GM10248 (cell line): Measurements from ENCODE around the gene GRM4.

Experiments
- CTCF ChIA-PET: fragments of 300-600 bp; sonication (Branson Sonifier 250); formaldehyde crosslinking; extraction: SDS; loops from one replicate; lab custom pipeline; 2021; ENCODE audit warnings: antibody characterized with exemption; lab: Yijun Ruan, JAX
- POLR2A ChIA-PET: fragments of 350-650 bp; sonication (Branson Sonifier 250); formaldehyde crosslinking; extraction: SDS; loops from one replicate; lab custom pipeline; 2020; ENCODE audit warnings: antibody characterized with exemption; lab: Yijun Ruan, JAX
- DNase-seq: peaks from one replicate; pipeline ENCODE4 v3.0.0; 2012; ENCODE audit errors: extremely low spot score
- CTCF ChIP-seq: IDR thresholded peaks from 2 replicates; pipeline ENCODE4 v1.5.1; 2012; ENCODE audit warnings: mild to moderate bottlenecking, low read depth; ENCODE audit errors: extremely low read depth, missing control alignments, control extremely low read depth

Gene GRM4

GRCh38 chr6:34106421-34106820 is 39.5 kb downstream of the GRM4 start:
- TF ChIP-seq CTCF: no peak
- DNase-seq: no peak
- POLR2A ChIA-PET: no interaction called here
- CTCF ChIA-PET: no interaction called here

GRCh38 chr6:34104628-34105027 is 41.3 kb downstream of the GRM4 start:
- POLR2A ChIA-PET: no interaction called here
- CTCF ChIA-PET: no interaction called here
- TF ChIP-seq CTCF: no peak
- DNase-seq: no peak

DNA sequence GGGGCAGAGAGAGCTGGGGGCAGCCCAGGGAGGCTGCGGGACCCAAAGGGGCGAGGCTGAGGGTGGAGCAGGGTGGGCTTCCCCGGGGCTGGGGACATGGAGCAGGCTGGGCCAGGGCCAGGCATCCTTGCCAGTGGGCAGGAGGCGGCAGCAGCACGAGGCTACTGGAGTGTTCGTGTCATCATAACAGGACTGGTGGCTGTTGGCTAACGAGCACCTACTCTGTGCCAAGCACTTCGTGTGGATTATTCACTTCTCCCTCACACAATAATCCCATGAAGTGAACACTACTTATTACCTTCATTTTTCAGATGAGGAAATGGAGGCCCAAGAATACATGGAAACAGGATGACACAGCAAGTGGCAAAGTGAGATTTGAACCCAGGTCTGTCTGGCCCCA is 41.7 kb downstream of the GRM4 start:
- ChIA-PET CTCF (no interaction called here), POLR2A (no interaction called here)
- DNase-seq: no peak
- TF ChIP-seq CTCF: no peak

- CTCF ChIA-PET: interaction anchor here (1.8 kb wide), 1 partner anchor 48 kb away, joined by 6 read pairs; no protein-coding TSS in a partner anchor
Observed at GRCh38 chr6:34103321-34103720, 42.6 kb downstream of the GRM4 start.

DNA sequence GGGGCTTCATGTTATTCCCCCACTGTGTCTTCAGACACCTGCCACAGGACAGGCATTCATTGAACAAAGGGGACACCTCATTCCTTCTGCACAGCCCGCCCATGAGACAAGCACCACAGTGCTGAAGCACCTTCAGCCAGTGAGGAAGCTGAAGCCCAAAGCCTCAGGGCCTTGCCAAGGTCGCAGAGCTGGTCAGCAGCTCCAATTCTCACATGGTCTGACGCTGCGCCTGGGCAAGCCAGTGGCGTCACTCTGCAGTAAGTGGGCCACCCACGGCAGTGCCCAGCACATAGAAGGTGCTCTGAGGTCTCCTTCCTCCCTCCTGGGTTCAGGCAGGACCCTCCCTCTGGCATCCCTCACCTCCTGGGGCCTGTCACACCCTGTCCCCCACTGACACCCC is 43.2 kb downstream of the GRM4 start:
- ChIA-PET POLR2A (no interaction called here), CTCF (interaction anchor here (1.8 kb wide), 1 partner anchor 48 kb away, joined by 6 read pairs; no protein-coding TSS in a partner anchor)
- DNase-seq: no peak
- TF ChIP-seq CTCF: no peak

More at GRCh38 chr6:34103321-34103720, 42.6 kb downstream of the GRM4 start:
- no peak for TF ChIP-seq CTCF
- DNase-seq: no peak
- POLR2A ChIA-PET: no interaction called here

DNA sequence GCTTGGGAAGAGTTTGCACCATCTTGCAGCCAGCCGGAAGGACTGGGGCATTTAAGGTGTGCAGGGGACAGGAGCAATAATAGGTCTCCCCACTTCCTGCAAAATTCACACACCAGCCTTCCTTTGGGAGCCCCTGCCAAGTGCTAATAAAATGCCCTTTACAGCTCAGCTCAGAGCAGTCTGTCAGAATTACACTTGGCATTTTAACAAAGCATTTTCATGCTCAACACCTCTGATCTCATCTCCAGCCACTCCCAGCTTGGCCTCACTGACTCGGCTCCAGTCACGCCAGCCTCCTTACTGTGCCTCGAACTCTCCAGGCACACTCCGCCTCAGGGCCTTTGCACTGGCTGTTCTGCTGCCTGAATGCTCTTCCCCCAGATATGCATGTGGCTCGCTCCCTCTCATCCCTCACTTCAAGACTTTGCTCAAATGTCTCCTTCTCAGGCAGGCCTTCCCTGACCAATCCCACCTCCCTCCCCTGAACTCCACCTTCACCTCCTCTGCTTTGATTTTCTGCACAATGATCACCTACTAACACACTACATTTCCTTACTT is 43.7 kb downstream of the GRM4 start:
- ChIA-PET POLR2A (no interaction called here), CTCF (interaction anchor here (1.8 kb wide), 1 partner anchor 47 kb away, joined by 6 read pairs; no protein-coding TSS in a partner anchor)
- TF ChIP-seq CTCF: no peak
- DNase-seq: no peak

DNA sequence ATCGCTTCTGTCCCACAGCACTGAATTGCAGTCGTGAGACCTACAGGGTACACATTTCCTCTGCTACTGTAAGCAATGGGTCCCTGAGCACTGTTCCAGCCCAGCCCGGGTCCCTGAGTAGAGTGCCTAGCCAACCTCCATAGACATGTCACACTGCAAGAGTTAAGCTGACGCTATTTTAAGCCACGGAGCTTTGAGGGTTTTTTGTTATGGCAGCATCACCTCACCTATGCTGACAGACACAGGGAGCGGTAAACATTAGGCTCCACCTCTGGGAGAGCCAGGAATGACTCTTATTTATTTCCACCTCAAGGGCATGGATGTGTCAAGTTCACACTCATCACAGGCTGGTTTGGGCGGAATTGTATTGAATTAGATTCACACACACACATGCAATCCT is 45.1 kb downstream of the GRM4 start:
- no peak for TF ChIP-seq CTCF
- ChIA-PET CTCF (interaction anchor here (1.1 kb wide), 1 partner anchor 46 kb away, joined by 3 read pairs; no protein-coding TSS in a partner anchor), POLR2A (no interaction called here)
- DNase-seq: no peak
